Keratinocyte (primary cell): Measurements from ENCODE around the gene ATXN7L2.

Source experiments
- CTCF ChIP-seq, 3 experiments: IDR thresholded peaks in 1 of 3; conservative IDR thresholded peaks in 1 of 3; optimal IDR thresholded peaks in 1 of 3; 2 replicates in 2 of 3; 3 replicates in 1 of 3; pipeline versions ENCODE3 to v1.5.1; 2011; ENCODE audit warnings: low read length in 3 of 3, mild to moderate bottlenecking in 3 of 3, moderate library complexity in 2 of 3, control low read depth in 1 of 3, inconsistent platforms in 1 of 3; ENCODE audit not compliant: insufficient read depth in 2 of 3; ENCODE audit errors: extremely low read depth in 1 of 3
- EZH2 ChIP-seq: IDR thresholded peaks from one replicate; pipeline ENCODE4 v1.6.1; 2012; ENCODE audit warnings: inconsistent platforms, mild to moderate bottlenecking, low read length, moderate library complexity

- TF ChIP-seq CTCF (optimal IDR thresholded peaks at IDR 0.05 in 1 of 3, IDR thresholded peaks at IDR 0.05 in 1 of 3, conservative IDR thresholded peaks at IDR 0.05 in 1 of 3; ENCODE audit: extremely low read depth in 1 of 3, insufficient read depth in 2 of 3, low read length in 3 of 3) (no peak), EZH2 (no peak)
Observed at GRCh38 chr1:109531826-109532364, 48.2 kb downstream of the ATXN7L2 start.
